Brain microvascular endothelial cell (primary cell): ENCODE data around the gene RCAN2.
"Not testable (repeated sequence)": the region's sequence is repeated elsewhere in the genome, so short reads cannot be mapped to it uniquely, and the experiment has no call there.

ENCODE experiments used
- DNase-seq: peaks from one replicate; pipeline ENCODE4 v3.0.0-alpha.2; 2020
- H3K27ac ChIP-seq: fragments of 250-450 bp; sonication (Bioruptor Pico); 2 replicates; pipeline ENCODE4 v1.5.1; 2020; ENCODE audit warnings: mild to moderate bottlenecking, moderate library complexity
- H3K27me3 ChIP-seq: fragments of 250-450 bp; sonication (Bioruptor Pico); replicated peaks from 2 replicates; pipeline ENCODE4 v1.5.1; 2020; ENCODE audit warnings: mild to moderate bottlenecking
- H3K36me3 ChIP-seq: fragments of 250-450 bp; sonication (Bioruptor Pico); replicated peaks from 2 replicates; pipeline ENCODE4 v1.5.1; 2020; ENCODE audit warnings: mild to moderate bottlenecking
- H3K4me3 ChIP-seq: 2 replicates; pipeline ENCODE4 v1.5.1; 2011; ENCODE audit warnings: low read depth, mild to moderate bottlenecking, control low read depth, low read length, moderate library complexity
- in situ Hi-C: cut with HindIII; loops from 2 replicates; pipeline ENCODE4 v1.10.0; 2017; ENCODE audit warnings: low sequenced_read_pairs, low pct_ligation_motif_present
- TF ChIP-seq, protein P1 (sequence below): IDR thresholded peaks from 2 replicates; pipeline ENCODE4 v1.5.1; 2011; ENCODE audit warnings: low read depth, mild to moderate bottlenecking, moderate library complexity, low read length, control low read depth, inconsistent platforms; ENCODE audit errors: missing control alignments

RCAN2 gene

DNA sequence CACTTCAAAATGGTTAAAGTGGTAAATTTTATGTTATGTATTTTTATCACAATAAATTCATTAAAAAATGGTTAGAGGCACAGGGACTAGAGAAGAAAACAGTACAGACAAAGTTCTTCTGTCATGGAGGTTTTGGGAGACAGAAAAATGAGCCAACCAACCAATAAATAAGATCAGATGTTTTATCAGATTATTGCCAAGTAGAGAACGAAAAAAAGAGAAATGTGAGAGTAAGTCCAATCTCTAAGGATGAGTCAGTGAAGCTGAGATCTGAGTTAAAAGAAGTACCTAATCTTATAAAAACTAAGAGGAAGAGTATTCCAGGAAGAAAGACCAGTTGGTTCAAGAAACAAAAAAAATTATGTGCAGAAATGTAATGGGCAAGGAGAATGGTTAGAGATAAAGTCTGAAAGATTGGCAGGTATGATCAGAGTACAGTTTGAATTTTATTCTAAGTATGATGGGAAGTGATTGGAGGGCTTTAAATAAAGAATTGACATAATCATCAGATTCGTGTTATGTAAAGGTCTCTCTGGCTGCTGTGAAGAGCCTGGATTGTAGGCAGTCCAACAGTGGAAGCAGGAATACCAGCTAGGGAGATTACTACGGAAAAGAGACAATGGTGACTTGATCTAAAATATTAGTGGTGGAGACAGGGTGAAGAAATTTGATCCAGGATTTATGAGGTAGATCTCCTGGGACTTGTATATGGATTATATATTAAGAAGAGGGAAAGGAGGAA lies 79.6 kb downstream of the RCAN2 start:
- in situ Hi-C loops: no loop called here
- H3K27ac ChIP-seq: no peak overlapping the region
- H3K36me3 ChIP-seq: no peaks in the 10 kb centered on the region
- DNase-seq: no peak
- TF ChIP-seq, protein P1, sequence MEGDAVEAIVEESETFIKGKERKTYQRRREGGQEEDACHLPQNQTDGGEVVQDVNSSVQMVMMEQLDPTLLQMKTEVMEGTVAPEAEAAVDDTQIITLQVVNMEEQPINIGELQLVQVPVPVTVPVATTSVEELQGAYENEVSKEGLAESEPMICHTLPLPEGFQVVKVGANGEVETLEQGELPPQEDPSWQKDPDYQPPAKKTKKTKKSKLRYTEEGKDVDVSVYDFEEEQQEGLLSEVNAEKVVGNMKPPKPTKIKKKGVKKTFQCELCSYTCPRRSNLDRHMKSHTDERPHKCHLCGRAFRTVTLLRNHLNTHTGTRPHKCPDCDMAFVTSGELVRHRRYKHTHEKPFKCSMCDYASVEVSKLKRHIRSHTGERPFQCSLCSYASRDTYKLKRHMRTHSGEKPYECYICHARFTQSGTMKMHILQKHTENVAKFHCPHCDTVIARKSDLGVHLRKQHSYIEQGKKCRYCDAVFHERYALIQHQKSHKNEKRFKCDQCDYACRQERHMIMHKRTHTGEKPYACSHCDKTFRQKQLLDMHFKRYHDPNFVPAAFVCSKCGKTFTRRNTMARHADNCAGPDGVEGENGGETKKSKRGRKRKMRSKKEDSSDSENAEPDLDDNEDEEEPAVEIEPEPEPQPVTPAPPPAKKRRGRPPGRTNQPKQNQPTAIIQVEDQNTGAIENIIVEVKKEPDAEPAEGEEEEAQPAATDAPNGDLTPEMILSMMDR: no peak
- H3K27me3 ChIP-seq: no peaks in the 10 kb centered on the region
- H3K4me3 ChIP-seq: no peak overlapping the region

DNA sequence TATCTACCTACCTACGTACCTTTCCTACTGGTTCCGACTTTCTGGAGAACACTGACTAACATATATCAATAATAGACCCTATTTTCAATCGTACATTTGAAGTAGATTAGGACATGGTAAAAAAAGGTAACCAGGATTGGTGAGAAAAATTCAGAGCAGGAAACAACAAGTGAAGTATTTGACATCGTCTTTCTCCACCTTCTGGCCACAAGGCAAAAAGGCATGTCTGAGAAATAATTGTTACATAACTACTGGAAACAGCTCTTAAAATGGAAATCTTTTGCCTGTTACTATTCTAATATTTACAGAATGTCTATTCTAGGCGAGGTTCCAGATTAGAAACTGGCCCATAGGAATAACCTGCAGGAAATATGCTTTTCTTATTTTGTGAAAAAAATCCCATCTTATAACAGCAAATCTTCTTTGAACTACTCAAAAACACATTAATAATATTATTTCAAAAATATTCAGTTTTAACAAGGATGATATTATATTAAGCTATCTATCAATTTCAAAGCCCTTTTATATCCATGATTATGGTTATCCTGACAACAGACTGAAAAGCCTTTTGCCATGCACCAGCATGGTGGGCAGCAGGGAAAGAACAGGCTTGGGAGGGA lies 80.8 kb downstream of the RCAN2 start:
- peak; percentile 24 for DNase-seq
- H3K27me3 ChIP-seq: no peaks in the 10 kb centered on the region
- TF ChIP-seq, protein P1: peak; percentile 64
- H3K27ac ChIP-seq: no peak overlapping the region
- in situ Hi-C loops: no loop called here
- no peak overlapping the region for H3K4me3 ChIP-seq
- H3K36me3 ChIP-seq: no peaks in the 10 kb centered on the region

DNA sequence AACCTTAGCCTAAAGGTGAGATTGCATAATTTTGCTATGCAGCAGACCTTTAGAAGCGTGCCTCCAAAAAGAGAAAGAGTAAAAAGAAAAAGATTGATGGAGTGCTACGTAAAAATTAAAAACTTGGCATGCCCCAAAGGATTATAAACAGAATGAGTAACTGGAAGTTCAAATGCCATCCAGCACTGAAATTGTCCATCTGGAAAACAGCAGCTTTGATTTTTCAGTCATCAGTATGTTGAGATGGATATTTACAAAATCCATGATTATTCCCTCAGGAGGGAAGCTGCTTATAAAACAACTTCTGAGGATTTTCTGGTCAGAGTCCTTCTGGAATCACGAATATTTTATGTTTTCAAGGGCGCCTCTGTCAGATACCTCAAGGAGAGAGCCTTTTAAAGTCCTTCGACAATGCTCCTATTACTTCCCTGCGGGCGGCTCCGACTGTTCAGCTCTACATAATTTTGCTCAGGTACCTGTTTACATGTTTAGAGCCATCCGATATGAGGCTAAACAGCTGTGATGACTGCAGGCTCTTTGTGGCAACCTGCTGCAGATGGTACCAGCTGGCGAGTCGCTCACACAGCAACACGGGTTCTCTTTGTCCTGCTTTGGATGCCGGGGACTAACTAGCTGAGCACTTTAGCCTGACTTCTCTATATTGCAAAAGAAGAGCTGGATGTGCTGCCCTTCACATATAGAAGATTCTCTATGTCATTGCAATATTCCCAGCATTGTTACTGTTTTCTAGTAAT lies 83.3 kb downstream of the RCAN2 start:
- Histone ChIP-seq H3K27me3 (no peaks in the 10 kb centered on the region), H3K27ac (no peak overlapping the region), H3K4me3 (no peak overlapping the region), H3K36me3 (no peaks in the 10 kb centered on the region)
- in situ Hi-C loops: no loop called here
- TF ChIP-seq, protein P1: no peak
- DNase-seq: no peak

GRCh38 chr6:46407246-46407645 lies 84.0 kb downstream of the RCAN2 start:
- no peak for DNase-seq
- no peak overlapping the region for H3K27ac ChIP-seq
- TF ChIP-seq, protein P1: no peak
- no peaks in the 10 kb centered on the region for H3K27me3 ChIP-seq
- H3K4me3 ChIP-seq: no peak overlapping the region
- in situ Hi-C loops: no loop called here
- no peaks in the 10 kb centered on the region for H3K36me3 ChIP-seq

- in situ Hi-C loops: not testable (repeated sequence)
Observed at GRCh38 chr6:46405620-46406180, 85.5 kb downstream of the RCAN2 start.

GRCh38 chr6:46400898-46401297 lies 90.4 kb downstream of the RCAN2 start:
- H3K36me3 ChIP-seq: no peaks in the 10 kb centered on the region
- no peak overlapping the region for H3K27ac ChIP-seq
- TF ChIP-seq, protein P1: no peak
- in situ Hi-C loops: no loop called here
- no peak for DNase-seq
- no peaks in the 10 kb centered on the region for H3K27me3 ChIP-seq
- no peak overlapping the region for H3K4me3 ChIP-seq

More at GRCh38 chr6:46405620-46406180, 85.5 kb downstream of the RCAN2 start:
- not testable (repeated sequence) for H3K27me3 ChIP-seq, H3K27ac ChIP-seq, H3K36me3 ChIP-seq, H3K4me3 ChIP-seq, DNase-seq
